Brain microvascular endothelial cell (primary cell): Measurements from ENCODE around the gene TAS2R1.

Experiments used
- DNase-seq: peaks from one replicate; pipeline ENCODE4 v3.0.0-alpha.2; 2020
- H3K27ac ChIP-seq: fragments of 250-450 bp; sonication (Bioruptor Pico); 2 replicates; pipeline ENCODE4 v1.5.1; 2020; ENCODE audit warnings: mild to moderate bottlenecking, moderate library complexity
- H3K27me3 ChIP-seq: fragments of 250-450 bp; sonication (Bioruptor Pico); replicated peaks from 2 replicates; pipeline ENCODE4 v1.5.1; 2020; ENCODE audit warnings: mild to moderate bottlenecking
- H3K36me3 ChIP-seq: fragments of 250-450 bp; sonication (Bioruptor Pico); replicated peaks from 2 replicates; pipeline ENCODE4 v1.5.1; 2020; ENCODE audit warnings: mild to moderate bottlenecking
- H3K4me3 ChIP-seq: 2 replicates; pipeline ENCODE4 v1.5.1; 2011; ENCODE audit warnings: low read depth, mild to moderate bottlenecking, control low read depth, low read length, moderate library complexity
- CTCF ChIP-seq: IDR thresholded peaks from 2 replicates; pipeline ENCODE4 v1.5.1; 2011; ENCODE audit warnings: low read depth, mild to moderate bottlenecking, moderate library complexity, low read length, control low read depth, inconsistent platforms; ENCODE audit errors: missing control alignments
- in situ Hi-C: cut with HindIII; loops from 2 replicates; pipeline ENCODE4 v1.10.0; 2017; ENCODE audit warnings: low sequenced_read_pairs, low pct_ligation_motif_present

Gene TAS2R1

GRCh38 chr5:9630251-9630650, at the start of gene TAS2R1:
TSS of gene TAS2R1 (minus strand) at chr5:9630351. CDS start at chr5:9630032, 319 bp downstream.
- DNase-seq: no peak
- in situ Hi-C loops: no loop called here
- no peak for TF ChIP-seq CTCF
- H3K36me3 ChIP-seq: no peaks in the 10 kb centered on the region
- no peaks in the 10 kb centered on the region for H3K27me3 ChIP-seq
- H3K27ac ChIP-seq: no peak within 1 kb of the TSS
- H3K4me3 ChIP-seq: no peak within 1 kb of the TSS

GRCh38 chr5:9670371-9670770, 40.2 kb upstream of the TAS2R1 start:
- in situ Hi-C loops: no loop called here
- TF ChIP-seq CTCF: no peak
- Histone ChIP-seq H3K4me3 (no peak overlapping the region), H3K36me3 (no peaks in the 10 kb centered on the region), H3K27ac (no peak overlapping the region), H3K27me3 (no peaks in the 10 kb centered on the region)
- DNase-seq: no peak

- no peak for DNase-seq
- no peak for TF ChIP-seq CTCF
- Histone ChIP-seq H3K4me3 (no peak overlapping the region), H3K27ac (peak overlapping the region; percentile 9), H3K27me3 (no peaks in the 10 kb centered on the region), H3K36me3 (no peaks in the 10 kb centered on the region)
- in situ Hi-C loops: no loop called here
Observed at GRCh38 chr5:9667906-9668305, 37.8 kb upstream of the TAS2R1 start.

GRCh38 chr5:9663891-9664290, 33.7 kb upstream of the TAS2R1 start:
- in situ Hi-C loops: no loop called here
- no peak for DNase-seq
- no peak for TF ChIP-seq CTCF
- Histone ChIP-seq H3K27ac (no peak overlapping the region), H3K27me3 (no peaks in the 10 kb centered on the region), H3K4me3 (no peak overlapping the region), H3K36me3 (no peaks in the 10 kb centered on the region)

GRCh38 chr5:9661316-9662015, 31.3 kb upstream of the TAS2R1 start:
- DNase-seq: no peak
- Histone ChIP-seq H3K27me3 (no peaks in the 10 kb centered on the region), H3K4me3 (no peak overlapping the region), H3K27ac (no peak overlapping the region), H3K36me3 (no peaks in the 10 kb centered on the region)
- TF ChIP-seq CTCF: no peak
- in situ Hi-C loops: no loop called here

- no peaks in the 10 kb centered on the region for H3K36me3 ChIP-seq
- peak; percentile 28 for DNase-seq
- H3K27me3 ChIP-seq: no peaks in the 10 kb centered on the region
- H3K4me3 ChIP-seq: no peak overlapping the region
- no peak for TF ChIP-seq CTCF
- in situ Hi-C loops: no loop called here
- no peak overlapping the region for H3K27ac ChIP-seq
Observed at GRCh38 chr5:9658706-9659105, 28.6 kb upstream of the TAS2R1 start.
